NCI-H146 (cell line): ENCODE data around the gene CD300H.
"Not testable (repeated sequence)": the region's sequence is repeated elsewhere in the genome, so short reads cannot be mapped to it uniquely, and the experiment has no call there.

Experiments
- DNase-seq: peaks from one replicate; lab custom pipeline; 2025; lab: John Stamatoyannopoulos, UW

The CD300H gene

DNA sequence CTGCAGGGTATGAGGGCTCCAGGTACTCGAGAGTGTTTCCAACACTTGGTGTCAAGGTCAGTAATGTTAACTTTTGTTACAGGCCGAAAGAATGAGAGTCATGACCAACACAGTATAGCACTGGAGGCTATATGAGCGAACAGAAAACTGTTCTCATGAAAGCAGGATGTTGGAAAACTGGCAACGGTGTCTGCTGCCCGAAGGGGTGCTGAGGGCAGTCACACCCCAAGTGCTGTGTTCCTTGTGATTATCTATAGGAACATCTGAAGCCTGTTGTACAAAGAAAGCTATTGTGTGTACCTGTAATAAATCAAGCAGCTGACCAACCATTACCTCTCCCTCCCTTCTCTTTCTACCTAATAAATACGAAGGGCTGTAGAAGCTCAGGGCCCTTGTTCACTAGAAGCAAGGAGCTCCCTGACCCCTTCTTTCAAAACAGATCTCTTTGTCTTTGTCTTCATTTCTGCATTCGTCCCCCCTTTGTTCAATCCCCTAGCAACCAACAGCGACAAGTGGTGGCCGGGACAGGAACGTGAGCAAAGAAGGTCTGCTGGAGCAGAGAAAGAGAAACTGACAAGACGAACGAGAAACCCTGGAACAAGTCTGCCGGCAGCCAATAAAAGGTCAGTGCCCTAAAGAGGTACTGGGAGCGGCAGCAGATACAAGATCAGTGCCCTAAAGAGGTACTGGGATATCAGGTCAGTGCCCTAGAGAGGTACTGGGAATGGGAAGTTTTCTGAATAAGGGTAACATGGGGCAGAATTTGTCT, 17.2 kb upstream of the CD300H start:
- no peak for DNase-seq

DNA sequence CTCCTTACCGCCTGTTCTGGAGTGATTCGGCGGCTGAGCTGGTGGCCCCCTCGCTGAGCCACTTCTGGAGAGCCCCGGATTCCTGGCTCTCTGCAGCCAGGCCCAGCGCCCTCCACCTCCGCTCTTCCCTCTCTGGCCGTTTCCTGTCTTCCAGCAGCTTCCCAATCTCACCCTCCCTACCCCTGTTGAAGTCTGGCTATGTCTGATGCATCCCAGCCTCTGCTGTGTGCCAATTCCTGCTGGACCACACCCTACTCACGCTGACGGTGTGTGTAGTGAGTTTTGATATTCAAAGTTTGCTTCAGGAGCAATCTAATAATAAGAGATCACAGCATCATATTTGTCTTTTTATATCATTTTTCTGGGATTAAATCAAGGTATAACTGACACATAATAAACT, 15.3 kb upstream of the CD300H start:
- DNase-seq = no peak

DNA sequence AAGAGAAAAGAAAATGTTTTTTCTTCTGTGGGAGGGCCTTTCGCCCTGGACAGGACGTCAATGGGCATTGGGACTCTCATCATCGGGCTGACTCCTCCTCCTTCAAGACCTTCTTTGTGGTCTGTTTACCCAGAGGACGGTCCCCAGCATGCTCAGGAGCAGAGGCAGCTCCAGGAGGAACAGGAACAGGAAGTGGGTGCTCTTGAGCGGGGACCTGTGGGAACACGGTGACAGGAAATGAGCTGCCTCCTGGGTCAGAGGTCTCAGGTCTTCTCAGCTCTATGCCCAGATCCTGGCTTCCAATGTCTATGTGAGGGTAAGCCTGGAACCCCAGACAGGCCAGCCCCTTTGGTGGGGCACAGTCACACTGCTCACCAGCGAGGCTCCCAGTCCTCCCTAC, 12.6 kb upstream of the CD300H start:
- no peak for DNase-seq

DNA sequence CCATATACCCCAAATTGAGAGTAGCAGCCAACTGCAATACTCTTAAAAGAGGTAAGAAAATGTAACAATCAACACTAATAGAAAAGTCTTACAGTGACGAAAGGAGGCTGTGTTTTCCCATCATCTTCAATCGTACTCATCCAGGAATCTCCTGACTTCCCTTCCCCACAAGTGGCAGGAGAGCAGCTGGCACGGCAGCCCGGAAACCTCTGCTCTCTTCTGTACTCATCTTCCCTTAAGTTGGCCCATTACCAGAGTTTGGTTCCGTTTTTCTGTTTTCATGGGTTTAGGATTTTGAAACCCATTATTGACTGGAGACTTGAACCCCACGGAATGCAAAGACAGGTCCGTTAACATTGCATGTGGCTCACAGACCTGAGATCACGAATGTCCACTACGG, 11.7 kb upstream of the CD300H start:
- no peak for DNase-seq

DNA sequence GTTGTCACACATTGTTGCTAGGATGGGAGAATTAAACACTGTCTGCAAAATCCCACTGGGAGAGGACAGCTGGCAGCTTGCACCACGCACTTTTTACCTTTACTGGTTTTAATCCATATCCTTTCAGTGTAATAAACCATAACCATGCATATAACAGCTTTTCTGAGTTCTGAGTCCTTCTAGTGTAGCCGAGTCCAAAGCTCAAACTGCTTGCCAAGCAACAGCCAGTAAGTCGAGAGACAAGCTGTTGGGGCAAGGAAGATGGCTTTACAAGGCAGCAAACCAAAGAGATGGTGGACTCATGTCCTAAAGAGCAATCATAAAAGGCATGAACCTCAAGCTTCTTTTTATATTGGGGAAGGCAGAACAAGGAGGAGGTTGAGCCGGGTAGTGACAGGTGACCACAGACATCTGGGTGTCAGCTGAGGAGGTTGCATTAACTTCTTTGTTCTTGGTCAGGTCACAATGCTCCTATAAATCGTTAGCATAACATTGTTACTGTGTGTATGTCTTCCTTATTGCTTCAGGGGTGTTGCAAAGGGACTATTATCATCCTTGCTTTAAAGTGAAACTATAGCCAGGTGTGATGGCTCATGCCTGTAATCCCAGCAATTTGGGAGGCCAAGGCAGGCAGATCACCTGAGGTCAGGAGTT, 7.3 kb upstream of the CD300H start:
- DNase-seq = no peak

DNA sequence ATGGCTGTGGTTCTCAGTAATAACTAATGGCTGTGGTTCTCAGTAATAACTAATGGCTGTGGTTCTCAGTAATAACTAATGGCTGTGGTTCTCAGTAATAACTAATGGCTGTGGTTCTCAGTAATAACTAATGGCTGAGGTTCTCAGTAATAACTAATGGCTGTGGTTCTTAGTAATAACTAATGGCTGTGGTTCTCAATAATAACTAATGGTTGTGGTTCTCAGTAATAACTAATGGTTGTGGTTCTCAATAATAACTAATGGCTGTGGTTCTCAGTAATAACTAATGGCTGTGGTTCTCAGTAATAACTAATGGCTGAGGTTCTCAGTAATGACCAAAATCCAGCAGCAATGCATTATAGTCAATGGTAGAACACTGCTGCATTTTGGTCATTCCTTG, 6.3 kb upstream of the CD300H start:
- not testable (repeated sequence) for DNase-seq

DNA sequence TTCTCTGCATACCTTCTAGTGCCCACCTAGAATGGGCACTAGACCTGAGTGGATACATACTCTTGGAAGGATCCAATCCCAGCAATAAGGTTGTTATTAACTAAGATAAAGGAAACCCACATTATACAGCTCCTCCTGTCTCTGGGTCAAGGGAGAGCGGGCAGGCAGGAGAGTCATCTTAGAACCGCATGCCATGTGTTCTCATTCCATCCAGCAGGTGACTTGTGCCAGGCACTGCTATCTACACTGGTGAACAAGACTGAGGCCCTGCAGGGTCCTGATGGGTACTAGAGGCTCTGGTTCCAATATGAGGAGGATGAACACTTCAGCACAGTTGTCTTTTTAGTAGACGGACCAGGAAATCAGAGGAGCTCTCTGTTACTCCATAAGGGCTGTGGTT, 5.9 kb upstream of the CD300H start:
- DNase-seq = no peak

DNA sequence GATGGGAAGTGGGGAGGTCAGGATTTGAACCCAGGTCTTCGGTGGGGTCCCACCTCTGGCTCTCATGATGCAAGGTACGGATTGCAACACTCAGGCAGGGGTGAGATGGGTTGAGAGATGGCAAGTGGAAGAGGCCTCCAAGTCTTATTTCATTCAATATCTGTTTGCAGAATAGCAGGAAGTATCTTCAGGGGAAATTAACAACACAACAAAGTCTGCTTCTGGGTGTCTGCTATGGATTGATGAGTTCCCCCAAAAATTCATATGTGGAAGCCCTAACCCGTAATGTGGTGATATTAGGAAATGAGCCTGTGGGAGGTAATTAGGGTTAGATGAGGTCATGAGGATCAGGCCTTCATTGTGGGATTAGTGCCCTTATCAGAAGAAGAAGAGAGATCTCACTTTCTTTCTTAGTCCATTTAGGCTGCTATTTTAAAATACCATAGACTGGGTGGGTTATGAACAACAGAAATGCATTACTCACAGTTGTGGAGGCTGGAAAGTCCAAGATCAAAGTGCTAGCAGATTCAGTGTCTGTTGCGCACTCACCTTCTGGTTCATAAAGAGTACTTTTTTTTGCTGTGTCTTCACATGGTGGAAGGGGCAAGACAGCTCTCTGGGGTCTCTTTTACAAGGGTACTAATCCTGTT, 4.4 kb upstream of the CD300H start:
- no peak for DNase-seq

DNA sequence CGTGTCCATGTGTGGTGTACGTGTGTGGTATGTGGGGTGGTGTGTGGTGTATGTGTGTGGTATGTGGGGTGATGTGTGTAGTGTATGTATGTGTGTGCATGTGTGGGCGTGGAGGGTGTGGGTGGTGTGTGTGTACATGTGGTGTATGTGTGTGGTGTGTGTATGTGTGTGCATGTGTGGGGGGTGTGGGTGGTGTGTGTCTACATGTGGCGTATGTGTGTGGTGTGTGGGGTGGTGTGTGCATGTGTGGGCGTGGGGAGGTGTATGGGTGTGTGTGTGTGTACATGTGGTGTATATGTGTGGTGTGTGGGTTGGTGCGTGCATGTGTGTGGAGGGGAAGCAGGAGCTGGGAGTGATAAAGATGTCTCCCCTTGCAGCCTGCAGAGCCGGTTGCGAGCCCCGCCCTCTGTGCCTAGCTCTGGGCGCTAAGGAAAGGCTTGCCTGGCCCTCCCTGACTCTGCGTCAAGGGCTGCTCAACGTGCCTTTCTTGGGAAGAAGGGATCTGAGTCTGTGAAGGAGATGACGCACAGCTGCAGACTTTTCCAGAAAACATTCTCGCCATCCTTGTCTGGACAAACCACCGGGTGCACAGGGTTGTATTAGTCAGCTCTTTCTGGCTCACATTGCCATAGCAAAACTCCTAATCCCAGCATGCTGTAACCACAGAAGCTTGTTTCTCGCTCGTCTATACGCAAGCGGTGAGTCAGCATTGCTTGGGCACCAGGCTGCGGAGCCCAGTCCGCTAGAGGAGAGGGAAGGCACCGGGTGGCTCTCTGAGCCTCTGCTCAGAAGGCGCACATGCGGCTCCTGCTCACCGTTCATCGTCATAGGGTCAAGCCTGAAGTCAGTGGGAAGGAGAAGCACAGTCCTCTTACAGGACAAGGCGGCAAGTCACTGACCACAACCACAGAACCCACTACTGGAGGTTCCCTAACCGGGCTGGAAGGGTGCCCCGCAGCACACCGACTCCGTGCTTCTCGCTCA, 2.0 kb upstream of the CD300H start:
- no peak for DNase-seq

DNA sequence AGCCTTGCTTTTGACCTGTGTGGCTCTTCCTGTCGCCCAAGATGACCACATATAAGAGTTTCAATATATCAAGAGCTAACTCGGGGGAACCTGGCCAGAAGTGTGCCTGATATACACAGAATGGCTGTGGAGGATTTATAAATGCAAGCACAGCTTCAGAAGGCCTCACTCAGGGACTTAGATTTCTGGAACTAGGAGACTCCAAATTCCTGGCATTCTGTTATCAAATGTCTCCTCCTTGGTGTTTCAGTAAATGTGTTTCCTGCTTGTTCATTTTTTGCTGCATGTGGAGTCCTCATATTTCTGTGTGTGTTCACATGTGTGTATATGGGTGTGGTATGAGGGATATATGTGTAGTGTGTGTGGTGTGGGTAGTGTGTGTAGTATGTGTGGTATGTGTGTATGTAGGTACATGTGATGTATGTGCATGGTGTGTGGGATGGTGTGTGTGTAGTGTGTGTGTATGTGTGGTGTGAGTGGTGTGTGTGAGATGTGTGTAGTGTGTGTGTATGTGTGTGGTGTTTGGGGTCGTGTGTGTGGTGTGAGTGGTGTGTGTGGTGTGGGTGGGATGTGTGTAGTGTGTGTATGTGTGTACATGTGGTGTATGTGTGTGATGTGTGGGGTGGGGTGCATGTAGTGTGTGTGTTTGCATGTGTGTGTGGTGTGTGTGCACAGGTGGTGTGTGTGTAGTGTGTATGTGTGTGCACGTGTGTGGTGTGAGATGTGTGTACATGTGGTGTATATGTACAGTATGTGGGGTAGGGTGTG, 981 bp upstream of the CD300H start:
- no peak for DNase-seq

DNA sequence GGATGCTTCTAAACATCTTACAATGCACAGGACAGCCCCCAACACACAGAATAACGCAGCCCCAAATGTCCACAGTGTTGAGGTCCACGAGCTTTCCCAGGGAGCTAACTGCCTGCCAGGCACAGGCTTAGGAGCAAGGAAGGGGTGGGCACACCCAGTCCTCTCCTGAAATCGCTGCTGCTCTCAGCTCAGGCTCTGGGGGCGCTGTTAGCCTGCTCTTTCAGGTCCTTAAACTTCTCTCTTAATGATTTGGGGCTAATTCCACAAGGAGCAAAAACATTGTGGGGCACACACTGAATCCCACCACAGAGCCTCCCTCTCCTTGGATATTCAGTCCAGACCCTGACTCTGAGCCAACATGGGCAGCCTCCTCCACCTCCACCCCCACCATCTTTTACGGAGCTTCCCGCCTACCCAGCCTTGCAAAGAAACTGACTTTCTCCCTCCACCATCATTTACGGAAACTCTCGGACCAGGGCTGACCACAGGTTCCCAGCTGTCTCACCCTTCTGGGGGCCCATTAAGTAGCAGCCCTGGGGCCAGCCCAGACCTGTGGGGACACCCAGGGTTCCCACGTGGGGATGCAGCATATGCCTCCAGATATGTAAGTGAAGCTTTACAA, 1.1 kb downstream of the CD300H start:
- DNase-seq = peak; percentile 5

DNA sequence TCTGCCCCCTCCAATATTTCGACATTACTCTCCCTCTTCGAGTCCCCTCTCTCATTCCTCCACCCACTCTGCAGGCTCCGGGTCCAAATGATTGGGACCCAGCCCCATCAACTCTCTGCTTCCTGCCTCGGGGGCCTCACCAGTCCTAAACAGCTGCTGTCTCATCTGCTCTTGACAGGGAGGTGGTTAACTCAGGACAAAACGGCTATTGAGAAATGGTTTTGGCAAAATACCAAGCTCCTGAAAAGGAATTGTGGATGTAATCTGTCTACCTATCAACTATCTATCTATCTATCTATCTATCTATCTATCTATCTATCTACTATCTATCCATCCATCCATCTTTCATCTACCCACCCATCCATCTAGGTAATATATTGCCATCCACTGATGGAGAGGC, 2.2 kb downstream of the CD300H start:
- DNase-seq = no peak

DNA sequence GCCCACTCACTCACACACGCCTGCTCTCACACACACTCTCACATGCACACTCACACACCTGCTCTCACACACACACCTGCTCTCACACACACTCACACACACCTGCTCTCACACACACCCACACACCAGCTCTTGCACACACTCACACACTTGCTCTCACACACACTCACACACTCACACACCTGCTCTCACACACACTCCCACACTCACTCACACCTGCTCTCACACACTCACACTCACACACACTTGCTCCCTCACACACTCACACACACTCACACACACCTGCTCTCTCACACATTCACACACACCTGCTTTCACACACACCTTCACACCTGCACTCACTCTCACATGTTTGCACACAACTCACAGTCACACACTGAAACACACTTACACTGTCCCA, 4.0 kb downstream of the CD300H start:
- DNase-seq = no peak

DNA sequence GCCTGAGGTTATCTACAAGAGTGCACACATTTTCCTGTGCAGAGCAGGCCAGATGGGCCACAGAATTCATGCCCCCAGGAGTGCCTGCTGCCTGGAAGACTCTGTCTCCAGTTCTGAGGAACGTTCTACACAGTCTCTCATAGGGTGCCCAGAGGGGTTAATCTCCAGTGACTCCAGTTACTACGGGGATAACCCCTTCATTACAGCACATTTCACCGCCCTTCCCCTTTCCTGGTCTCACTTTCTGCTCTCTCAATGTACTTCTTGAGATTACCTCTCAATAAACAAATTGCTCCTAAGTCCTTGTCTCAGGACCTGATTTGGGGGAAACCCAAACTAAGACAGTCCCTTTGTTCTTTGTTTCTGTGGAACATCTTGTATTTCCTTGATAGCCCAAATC, 5.7 kb downstream of the CD300H start:
- no peak for DNase-seq

DNA sequence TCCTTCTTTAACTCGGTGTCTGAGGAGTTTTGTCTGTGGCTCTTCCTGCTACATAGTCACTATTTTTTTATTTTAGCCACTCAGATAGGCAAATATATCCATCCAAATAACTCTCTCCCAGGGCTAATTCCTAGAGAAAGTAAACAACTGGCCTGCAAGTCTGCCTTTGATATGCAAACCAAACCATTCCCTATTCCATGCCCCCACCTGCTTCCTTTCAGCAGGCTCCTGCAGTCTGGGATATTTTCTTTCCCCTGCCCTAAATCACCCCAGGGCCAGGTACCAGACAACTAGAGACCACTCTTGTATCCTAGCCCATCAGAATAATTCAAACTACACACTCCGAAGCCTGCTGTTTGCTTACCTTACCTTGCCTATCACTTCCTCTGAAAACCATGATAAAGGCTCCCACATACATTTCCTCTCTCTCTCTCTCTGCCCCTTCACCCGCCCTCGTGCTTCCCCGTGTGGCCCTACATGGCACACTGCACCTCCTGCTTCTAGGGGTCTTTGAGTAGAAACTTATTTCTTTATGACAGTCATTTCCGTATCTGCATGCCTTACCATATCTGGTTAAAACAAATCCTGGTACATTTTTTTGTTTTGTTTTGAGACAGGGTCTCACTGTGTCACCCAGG, 8.3 kb downstream of the CD300H start:
- no peak for DNase-seq

DNA sequence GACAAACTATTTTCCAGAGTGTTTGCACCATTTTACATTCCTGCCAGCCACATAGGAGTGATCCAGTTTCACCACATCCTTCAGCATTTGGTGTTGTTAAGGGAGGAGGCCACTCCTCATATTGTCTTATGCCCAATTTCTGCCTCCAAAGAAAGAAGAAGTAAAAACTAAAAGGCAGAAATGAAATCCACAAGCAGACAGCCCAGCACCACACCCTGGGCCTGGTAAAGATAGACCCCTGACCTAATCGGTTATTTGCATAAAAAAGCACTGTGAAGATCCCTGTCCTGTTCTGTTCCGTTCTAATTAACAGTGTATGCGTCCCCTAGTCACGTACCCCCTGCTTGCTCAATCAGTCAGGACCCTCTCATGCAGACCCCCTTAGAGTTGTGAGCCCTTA, 8.9 kb downstream of the CD300H start:
- DNase-seq = not testable (repeated sequence)

DNA sequence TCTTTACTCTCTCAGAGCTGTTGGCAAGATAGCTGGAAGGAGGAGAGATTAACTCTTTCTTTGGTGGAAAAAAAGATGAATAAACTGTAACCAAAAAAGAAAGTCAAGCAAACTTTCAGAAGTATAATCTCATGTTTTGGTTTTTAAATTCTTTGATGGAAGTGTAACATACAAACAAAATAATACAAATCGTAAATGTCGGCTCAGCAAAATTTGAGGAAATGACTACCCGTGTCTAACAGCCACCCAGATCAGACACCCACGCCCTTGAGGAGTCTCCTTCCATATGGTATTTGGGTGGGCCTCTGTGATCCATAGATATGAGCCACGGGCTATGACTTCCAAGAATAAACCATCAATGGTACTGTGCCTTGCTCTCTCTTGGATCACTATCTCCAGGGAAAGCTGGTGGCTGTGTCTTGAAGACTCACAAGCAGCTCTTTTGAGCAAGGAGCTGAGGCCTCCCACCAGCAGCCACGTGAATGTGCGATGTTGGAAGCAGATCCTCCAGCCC, 11.8 kb downstream of the CD300H start:
- no peak for DNase-seq

DNA sequence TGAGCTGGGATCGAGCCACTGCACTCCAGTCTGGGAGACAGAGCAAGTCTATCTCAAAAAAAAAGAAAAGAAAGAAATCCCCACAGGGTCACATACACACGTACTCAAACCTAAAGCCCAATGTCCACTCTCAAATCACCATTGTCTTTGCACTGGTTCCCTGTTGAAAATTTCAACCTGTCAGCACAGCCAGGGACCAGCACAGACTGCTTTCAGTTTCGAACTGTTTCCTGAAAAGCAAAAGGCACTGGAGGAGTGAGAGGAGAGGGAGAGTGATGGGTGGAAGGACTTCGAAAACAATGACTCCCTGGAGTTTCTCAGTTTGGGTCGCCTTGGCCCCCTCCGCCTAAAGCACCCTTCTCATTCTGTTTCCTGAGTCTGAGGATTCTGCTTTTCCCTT, 12.4 kb downstream of the CD300H start:
- no peak for DNase-seq

DNA sequence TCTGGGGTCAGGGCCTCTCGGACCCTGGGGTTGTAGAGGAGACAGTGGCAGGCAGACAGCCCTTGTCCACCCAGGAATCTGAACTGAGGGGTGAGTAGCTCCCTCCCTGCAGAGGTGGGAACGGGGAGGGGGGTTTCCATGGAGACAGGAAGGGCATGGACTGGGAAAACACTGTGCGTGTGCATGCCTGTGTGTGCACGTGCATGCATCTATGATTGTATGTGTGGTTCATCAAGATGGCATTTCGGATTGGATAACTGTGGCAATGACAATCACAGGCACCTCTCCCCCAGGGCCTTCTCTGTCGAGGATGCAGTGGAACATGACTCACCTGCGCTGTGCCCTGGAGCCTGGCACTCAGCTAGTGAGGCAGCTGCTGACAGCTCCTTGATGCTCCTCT, 15.3 kb downstream of the CD300H start:
- DNase-seq = no peak

DNA sequence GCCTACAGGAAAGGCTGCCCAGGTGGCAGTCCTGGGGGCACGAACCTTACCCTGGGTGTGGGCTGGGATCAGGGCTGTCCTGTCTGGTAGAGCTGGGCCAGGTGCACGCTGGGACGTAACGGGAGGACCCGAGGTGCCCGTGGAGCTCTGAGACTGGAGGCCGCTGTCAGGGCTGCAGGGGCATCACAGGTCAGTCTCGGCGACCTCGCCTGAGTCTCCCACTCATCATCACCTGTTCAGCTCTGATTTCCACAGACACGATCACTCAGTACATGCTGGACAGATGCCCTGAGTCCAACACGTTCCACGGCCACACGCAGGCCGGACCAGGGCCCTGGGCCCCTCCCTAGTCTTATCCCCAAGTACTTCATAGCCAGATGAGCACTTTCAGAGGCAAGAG, 16.7 kb downstream of the CD300H start:
- no peak for DNase-seq
